ENCODE data around the gene KCNQ5.
"Not testable (repeated sequence)": the region's sequence is repeated elsewhere in the genome, so short reads cannot be mapped to it uniquely, and the experiment has no call there.

KCNQ5 gene

DNA sequence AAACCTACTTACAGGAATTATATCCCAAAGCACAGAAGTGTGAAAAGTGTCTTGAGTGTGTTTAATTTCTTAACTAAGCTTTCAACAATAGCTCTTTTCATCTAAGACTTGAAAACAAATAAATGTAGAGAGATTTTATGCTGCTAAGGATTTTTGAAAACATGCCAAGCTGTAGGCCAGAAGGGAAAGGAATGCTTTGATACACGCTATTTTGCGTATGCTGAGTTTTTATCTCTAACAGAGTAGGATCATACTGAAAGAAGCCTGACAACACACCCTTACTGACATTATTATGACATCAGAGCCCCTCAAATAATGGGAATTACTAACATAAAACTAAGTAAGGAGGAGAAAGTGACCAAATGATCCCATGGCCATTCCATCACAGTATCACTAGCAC is 338.0 kb downstream of the KCNQ5 start:
- no peak for DNase-seq

GRCh38 chr6:72963946-72964345 is 342.1 kb downstream of the KCNQ5 start:
- no peak for DNase-seq

DNA sequence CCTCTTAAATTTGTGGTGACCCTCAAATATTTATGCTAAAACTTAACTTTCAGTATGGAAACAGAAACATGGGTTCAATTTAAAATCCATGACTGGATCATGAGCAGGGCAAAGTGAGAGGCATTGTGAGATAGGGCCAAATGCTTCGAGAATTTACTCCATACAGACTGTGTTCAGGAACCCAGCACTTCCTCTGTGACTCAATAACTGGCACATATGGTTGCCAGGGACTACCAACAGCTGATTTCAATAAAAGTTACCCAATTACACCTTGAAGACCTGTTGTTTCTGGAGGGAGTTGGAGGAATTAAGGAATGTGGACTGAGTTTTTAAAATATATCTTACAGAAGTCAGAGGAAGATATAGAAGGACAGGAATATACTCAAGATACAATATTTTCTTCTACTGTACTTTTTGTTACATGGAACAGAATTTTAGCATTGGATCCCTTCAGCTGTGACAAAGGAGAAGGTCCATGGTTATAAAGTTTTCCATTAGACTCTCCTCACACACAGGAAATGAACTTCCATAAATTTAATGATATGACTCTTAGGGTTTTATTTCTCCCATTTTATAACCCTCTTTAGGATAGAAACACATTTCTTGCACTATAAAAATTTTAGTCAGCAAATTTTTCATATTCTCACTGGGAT is 344.9 kb downstream of the KCNQ5 start:
- no peak for DNase-seq

DNA sequence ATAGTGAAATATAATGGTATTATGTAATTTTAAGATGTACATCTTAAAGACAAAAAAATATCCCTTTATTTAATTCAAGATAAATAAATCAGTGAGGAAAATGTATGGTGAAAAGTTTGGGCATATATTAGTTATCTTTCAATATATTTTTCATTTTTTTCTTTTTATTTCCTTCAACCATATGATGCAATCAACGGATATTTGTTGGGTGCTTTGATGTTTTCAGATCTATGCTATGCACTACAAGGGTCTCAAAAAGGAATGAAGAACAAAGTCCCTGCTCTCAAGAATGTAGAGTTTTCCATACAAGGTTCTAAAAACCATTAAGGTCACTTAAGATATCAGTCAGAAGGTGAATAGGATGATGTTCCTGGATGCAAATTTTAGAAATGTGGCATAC is 345.5 kb downstream of the KCNQ5 start:
- DNase-seq, result no peak

- DNase-seq, result no peak
Observed at GRCh38 chr6:72968704-72969103, 346.8 kb downstream of the KCNQ5 start.

- no peak for DNase-seq
Observed at GRCh38 chr6:72969666-72970065, 347.8 kb downstream of the KCNQ5 start.

DNA sequence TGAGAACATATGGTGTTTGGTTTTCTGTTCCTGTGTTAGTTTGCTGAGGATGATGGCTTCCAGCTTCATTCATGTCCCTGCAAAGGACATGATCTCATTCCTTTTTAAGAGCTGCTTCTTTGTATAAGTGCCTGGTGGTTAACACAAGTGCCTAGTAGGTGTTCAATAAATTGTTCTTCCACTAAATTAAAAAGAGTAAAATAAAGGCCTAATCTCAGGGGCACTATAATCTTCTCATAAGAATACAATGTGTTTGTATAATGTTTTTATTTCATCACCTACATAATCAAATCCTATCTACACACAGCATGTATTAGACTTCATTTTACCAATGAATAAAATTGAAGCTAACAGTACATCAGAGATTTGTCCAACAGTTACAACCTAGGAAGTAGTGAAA is 350.7 kb downstream of the KCNQ5 start:
- no peak for DNase-seq

GRCh38 chr6:72974276-72974675 is 352.4 kb downstream of the KCNQ5 start:
- DNase-seq, result no peak

- no peak for DNase-seq
Observed at GRCh38 chr6:72975352-72975752, 353.5 kb downstream of the KCNQ5 start.

DNA sequence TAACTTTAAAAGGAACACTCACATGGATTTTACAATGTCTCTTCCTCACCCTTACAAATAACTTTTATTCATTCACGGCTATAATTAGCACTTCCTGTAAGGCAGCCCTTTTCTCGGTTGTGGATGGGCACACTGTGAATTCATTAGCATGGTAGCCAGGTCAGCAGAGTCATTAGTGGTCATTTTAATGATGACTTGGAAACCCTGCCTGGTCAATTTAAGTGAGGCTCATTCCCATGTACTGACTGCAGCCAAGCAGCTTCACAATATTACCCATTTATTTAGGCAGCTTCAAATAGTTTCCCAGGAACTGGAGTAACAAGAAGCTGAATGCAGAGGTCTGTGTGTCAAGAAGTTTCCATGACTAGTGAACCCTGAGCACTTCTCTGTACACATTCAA is 354.6 kb downstream of the KCNQ5 start:
- DNase-seq, result no peak

GRCh38 chr6:72977114-72977513 is 355.2 kb downstream of the KCNQ5 start:
- DNase-seq, result no peak

DNA sequence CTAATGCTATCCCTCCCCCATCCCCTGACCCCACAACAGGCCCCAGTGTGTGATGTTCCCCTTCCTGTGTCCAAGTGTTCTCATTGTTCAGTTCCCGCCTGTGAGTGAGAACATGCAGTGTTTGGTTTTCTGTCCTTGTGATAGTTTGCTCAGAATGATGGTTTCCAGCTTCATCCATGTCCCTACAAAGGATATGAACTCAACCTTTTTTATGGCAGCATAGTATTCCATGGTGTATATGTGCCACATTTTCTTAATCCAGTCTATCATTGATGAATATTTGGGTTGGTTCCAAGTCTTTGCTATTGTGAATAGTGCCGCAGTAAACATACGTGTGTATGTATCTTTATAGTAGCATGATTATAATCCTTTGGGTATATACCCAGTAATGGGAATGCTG is 356.9 kb downstream of the KCNQ5 start:
- DNase-seq, result not testable (repeated sequence)

GRCh38 chr6:72984189-72984831 is 362.4 kb downstream of the KCNQ5 start:
- not testable (repeated sequence) for DNase-seq

DNA sequence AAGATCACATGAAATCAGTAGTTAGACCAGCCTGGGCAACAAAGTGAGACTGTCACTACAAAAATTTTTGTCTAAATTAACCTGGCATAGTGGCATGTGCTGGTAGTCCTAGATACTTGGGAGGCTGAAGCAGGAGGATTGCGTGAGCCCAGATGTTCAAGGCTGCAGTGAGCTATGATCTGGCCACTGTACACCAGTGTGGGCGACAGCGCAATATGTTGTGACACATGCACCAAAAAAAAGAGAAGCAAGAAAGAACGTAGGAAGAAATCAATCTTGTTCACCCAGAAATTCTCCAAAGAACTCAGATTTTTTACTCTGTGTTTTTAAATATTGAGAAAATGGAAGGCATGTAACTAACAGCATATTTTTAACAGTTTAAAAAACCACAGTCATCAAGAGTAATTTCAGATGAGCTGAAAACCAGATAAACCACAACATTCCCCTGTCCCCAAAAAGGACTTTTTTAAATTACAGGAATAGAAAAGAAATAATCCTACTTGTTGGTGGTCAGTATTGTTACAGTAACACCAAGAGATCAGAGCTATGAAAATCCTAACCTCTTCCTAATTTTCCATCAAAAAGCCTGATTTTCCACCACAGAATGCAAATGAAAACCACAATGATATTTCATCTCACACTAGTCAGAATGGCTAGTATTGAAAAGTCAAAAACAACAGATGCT is 363.3 kb downstream of the KCNQ5 start:
- no peak for DNase-seq

DNA sequence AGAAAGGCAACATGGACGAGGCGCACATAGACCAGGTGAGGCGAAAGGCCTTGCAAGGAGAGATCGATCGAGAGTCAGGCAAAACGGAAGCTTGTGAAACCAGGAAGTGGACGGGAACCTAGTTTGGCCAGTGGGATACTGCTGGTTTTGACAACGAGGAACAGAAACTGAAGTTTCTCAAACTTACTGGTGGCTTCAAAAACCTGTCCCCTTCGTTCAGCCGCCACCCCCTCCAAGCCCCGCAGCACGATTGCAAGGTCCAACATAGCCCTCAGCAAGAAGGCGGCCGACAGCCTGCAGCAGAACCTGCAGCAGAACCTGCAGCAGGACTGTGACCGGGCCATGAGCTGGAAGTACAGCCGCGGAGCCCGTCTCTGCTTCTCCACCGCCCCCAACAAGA is 365.4 kb downstream of the KCNQ5 start:
- no peak for DNase-seq

GRCh38 chr6:72999995-73000394 is 378.1 kb downstream of the KCNQ5 start:
- no peak for DNase-seq

DNA sequence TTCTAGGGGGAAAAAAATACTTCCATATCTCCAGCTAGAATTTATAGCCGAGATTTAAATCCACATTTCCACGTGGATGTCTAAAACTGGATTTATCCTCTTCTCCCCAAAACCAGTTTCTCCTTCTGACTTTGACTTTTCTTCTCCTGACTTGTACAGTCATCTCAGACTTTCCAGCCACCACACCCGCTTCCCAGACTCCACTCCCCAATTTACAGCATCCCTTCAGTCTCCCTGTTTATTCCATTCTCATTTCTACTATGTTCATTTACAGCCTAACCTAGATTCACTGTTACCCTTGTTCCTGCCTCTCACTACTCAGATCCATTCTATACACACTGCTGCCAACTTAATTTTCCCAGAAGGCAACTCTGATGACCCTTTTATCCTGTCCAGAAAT is 378.6 kb downstream of the KCNQ5 start:
- DNase-seq, result no peak

DNA sequence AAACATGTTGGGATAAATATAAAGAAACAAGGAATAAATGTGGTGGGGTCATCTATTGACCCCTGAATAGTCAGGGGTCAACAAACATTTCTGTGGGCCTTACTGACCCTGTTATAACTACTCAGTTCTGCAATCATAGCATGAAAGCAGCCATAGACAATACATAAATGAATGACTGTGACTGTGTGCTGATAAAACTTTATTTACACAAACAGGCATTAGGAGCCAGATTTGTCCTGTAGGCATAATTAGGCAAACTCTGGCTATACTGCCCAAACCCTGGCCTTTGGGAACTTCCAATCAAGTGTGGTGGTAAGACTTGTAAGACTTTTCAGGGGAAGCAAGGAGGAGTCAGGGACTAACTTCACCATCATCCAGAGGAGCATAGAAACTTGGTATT is 380.7 kb downstream of the KCNQ5 start:
- no peak for DNase-seq

DNA sequence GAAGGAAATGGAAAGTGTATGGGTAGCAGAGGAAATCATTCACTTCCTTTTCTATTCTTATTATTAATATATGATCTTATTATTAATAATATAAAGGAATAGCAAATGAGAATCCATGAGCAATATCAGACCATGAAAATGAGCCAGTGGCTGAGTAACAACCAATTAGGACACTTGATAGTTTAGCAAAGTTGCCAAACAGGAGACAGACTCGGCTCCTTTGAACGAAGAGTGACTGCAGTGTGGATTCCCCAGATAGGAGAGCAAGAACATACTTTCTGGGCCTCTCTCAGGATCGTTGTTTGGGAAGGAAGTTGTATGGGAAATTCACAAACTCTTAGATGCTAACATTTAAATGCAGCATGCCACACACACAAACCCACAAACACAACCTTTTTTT is 381.4 kb downstream of the KCNQ5 start:
- no peak for DNase-seq

DNA sequence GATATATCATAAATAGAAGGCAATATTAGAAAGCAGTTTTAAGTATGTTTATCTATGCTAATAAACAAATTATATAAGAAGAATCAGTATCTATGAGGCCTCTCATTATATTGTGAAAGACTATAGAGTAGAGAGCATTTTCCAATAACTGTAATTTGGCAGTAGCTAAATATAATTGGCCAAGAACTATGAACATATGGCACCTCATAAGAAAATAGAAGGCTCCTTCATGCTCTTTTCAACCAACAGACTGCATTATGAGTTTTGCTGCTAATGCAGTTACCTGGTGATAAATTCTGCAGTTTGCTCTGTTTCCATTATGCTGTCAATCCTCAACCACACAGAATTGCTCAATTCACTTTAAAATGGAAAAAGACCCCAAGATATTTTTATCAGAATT is 382.4 kb downstream of the KCNQ5 start:
- DNase-seq, result no peak

GRCh38 chr6:73004861-73005260 is 383.0 kb downstream of the KCNQ5 start:
- no peak for DNase-seq

- DNase-seq, result no peak
Observed at GRCh38 chr6:73006146-73006545, 384.3 kb downstream of the KCNQ5 start.

- DNase-seq, result no peak
Observed at GRCh38 chr6:73011945-73012344, 390.1 kb downstream of the KCNQ5 start.

- no peak for DNase-seq
Observed at GRCh38 chr6:73017476-73017875, 395.6 kb downstream of the KCNQ5 start.

- DNase-seq, result no peak
Observed at GRCh38 chr6:73024598-73024997, 402.7 kb downstream of the KCNQ5 start.

Data from NCI-H1417 treated with DMSO at 0.1 percent for 48 hours (cell line).